ENCODE data around the gene ZBTB16.

Gene ZBTB16

DNA sequence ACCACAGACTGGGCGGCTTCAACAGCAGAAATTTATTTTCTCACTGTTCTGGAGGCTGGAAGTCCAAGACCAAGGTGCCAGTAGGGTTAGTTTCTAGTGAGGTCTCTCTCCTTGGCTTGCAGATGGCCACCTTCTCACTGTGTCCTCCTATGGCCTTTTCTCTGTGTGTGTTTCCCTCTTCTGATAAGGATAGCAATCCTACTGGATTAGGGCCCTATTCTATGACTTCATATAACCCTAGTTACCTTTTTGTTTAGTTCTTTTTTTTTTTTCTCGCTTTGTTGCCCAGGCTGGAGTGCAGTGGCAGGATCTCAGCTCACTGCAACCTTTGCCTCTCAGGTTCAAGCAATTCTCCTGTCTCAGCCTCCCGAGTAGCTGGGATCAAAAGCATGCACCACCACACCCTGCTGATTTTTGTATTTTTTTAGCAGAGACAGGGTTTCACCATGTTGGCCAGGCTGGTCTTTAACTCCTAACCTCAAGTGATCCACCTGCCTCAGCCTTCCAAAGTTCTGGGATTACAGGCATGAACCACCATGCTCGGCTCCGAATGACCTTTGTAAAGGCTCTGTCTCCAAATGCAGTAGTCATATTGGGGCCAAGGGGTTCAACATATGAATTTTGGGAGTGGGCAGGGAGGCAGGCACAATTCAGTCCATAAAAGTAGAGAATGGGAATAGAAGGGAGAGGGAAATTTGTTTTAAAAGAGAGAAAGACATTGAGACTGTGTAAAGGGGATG, 211.2 kb downstream of the ZBTB16 start:
- no peak for DNase-seq

DNA sequence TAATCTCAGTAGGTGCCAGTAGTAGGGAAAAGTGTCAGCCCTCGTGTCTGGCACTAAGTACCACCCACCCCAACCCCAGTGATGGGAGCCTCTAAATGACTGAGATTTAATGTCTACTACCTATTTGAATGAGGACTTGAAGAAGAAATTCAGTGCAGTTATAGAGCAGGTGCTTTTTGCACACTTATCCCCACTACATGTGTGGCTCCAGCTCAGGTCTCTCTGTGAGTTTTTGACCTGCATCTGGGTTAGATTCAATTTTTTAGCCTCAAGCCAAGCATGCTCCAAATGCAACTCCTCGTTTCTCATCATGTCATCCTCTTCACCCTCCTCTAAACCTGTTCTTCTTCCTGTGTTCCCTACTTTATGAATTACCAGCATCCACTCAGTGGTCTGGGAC, 211.8 kb downstream of the ZBTB16 start:
- no peak for DNase-seq

DNA sequence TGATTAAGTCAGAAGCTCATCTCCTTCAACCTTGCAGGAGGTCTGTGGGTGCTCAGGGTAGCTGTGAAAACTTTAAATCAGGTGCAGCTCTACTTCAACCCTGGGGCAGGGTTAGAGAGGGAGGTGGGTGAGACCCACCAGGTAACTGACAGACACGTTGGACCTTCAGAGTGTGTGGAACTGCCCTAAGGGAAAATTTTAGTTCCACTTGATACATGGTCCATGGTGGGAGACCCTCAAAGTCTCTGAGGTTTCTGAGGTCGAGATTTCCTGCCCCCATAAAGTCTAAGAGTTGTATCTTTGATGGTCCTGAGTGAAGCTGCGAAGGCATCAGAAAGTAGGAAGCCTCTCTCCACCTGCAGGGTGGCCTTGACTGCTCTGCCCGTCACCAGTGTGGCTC, 212.8 kb downstream of the ZBTB16 start:
- no peak for DNase-seq

DNA sequence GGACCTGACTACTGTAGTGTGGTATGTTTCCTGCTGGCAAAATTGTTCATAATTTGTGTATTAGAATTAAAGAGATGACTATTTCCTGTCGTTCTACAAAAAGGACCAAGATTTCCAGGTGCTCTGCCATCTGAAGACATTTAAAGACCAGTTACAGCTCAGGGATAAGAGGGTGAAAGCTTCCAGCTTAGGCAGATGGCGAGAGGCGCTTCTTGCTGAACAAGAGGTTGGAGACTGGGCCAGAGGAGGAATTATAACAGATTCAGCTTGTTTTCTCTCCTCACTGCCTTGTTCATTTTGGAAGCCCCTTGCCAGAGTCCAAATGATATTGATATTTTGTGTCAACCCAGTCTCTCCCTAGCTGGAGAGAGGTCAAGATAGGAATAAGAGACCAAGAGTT, 213.6 kb downstream of the ZBTB16 start:
- DNase-seq, result no peak

DNA sequence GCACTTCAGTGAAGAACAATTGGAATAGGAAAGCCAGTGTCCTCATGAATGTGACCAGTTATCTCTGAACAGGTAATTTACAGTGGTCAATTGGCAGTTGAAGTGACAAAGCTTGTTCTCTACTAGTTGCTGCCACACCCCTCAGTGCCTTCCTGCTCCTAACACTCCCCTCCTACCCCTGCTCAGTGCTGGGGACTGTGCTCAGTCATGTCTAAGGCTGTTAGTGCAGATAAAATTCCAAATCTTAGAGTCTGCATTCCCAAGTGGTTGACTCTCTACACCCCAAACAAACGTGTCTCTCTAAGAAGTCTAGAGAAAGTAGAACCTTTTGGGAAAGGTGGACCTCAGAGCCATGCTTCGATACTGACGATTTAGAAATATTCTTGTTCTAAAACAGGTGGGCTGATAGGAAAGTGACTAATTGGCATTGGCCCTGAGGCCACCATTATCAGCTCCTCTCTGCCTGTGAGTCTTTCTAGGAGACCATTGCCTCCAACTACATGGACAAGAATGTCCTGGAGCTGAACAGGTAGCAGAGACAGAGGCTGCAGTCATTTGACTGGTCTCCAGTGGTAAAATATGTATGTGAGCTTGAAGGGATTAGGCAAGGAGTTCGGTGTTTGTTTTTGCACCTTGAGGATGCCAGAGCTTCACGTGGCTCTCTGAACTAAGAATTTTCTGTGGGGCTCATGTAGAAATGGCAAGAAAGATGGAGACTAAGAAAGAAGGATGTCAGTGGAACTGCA, 214.6 kb downstream of the ZBTB16 start:
- DNase-seq, result no peak

DNA sequence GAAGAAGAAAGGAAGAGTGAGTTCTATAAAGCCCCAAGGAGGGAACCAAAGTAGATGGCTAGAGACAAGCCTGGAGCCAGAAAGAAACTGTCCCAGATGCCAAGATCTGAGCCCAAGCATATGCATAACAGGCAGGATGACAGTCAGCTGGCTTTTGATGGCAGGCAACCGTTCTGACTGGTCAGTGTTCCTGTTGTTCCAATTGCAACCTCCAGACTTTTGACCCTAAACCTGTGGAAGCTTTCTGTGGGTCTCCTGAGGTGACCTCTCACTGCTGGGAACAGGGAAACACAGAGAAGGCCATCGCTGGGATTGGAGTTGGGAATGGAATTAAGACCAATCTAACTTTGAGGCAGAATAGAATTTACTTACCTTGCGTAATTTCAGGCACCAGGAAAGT, 215.1 kb downstream of the ZBTB16 start:
- no peak for DNase-seq

DNA sequence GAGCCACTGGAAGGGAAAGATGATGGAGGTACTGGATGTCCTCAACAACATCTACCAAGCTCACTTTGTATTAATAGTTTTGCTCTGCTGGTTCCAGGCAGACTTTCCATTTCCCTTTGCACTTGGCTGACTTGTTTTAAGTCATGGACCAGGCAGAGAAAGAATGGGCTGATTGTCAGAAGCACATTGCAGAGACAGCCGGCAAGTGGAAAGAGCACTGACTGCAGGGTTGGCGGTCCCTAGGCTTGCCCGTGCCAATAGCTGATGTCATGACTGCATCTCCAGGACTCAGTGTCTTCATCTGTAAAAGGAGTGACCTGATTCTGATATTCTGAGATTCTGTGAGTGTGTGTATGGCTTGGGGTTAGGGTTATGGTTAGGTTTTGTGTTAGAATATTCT, 215.8 kb downstream of the ZBTB16 start:
- DNase-seq, result no peak

DNA sequence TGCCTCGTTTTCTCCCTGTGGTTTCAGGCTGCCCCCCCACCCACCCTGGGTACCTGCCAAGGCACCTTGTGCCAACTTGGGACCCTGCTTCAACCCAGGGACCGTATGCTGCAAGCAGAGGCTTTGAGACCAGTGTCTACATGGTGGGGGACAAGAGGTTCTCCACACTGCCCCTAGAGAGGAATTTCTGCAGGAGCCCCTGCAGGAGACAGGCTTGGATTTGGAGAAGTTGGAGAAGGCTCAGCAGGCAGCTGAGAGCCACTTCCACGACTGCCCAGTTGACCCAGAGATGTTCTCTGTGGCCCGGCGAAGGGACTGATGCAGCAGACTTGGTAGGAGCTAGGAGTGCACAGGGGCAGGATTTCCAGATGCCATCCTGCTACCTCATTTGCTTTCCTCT, 216.6 kb downstream of the ZBTB16 start:
- DNase-seq, result no peak

DNA sequence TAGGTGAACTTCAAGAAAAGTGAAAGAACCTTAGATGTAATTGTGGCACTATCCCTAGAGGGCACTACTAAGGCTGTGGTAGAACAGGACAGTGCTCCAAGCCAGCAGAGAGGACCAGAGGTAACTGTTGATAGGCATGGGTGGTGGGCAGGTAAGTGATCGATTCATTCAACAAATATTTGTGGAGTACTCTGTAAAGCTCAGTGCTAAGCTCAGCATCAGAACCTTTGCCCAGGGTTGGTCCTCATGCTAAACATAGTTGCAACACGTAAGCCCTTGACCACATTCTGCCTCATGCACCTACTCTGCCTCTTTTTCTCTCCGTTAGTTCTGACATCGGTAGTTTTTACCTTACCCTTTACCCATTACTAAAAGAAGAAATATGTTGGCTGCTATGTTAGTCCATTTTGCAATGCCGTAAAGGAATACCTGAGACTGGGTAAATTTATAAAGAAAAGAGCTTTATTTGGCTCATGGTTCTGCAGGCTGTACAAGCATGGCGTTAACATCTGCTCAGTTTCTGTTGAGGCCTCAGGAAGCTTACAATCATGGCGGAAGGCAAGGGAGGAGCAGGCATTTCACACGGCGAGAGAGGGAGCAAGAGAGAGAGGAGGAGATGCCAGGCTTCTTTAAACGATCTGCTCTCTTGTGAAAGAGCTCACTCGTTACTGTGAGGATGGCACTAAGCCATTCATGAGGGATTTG, 218.3 kb downstream of the ZBTB16 start:
- no peak for DNase-seq

DNA sequence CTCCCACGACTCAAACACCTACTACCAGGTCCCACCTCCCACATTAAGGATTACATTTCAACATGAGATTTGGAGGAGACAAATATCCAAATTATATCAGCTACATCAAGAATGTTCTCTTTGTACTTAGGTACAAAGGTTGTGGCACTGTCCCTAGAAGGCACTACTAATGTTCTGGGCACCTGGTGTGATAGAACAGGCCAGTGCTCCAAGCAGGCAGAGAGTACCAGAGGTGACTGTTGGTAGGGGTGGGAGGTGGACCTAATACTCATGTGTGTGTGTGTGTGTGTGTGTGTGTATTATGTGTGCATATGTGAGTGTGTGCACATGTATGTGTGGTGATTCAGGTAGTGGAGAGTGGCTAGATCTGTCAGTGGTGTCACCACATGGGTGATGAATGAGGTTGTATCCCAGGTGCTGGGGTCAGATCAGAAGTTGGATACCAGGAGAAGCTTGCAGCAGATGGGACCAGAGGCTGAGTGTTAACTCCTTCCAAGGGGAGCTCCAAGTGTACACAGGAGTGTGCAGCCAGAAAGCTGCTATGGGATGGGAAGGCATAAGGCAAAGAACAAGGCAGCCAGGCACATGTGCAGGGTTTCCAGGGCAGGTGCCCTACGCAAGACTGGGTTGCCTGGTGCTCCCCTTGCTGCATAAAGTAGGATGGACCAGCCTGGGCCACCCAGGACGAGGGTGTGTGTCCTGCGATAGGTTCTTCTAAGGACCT, 219.0 kb downstream of the ZBTB16 start:
- DNase-seq, result no peak

DNA sequence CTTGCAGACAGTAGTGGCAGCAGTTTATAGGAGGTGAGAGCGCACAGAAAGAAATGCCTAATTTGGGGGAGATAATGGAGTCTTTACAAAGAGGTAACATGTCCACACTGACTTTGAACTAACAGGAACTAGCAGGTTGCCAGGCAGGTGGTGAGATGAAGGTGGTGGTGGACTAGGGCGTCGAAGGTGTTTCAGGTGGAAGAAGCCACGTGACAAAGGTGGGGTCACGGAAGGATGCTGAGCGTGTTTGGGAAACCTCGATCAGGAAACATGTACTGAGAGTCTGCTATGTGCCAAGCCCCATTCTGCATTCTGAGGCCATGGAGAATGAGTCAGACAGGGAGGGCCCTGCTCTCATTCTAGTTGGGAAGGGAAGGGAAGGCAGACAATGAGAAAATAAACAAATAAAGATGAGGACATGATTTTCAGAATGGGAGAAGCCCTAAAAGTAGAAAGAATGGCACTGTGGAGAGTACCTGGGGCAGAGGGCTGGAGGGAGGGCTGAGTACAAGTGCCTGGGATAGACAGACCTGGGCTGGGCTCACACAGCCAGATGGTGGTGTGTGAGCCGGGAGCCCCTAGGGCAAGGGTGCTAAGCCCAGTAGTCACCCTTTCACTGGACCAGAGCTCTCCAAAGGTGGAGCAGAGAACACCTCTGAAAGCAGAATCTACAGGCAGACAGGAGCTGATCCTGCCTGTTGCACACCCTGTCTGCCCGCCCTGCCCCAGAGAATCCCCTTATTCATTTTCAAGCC, 220.5 kb downstream of the ZBTB16 start:
- no peak for DNase-seq

DNA sequence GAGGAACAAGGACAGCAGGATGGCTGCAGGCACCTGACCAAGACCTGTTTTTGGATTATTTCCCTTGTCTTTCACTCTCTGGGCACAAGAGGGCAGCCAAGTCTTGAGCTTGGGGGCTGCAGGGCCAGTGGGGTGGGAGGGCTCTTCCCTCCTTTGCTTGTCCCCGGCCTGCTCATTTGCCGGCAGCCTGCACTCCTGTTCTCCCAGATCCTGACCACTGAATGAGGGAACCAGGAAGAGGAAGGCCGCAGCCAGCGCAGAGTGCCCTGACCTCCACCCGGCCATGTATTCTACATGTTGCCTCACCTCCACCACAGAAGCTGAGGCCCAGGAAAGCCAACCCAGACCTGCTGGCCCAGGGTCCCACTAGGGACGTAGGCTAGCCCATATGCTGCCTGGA, 221.2 kb downstream of the ZBTB16 start:
- DNase-seq, result peak; percentile 28 to 37 (median 29)

DNA sequence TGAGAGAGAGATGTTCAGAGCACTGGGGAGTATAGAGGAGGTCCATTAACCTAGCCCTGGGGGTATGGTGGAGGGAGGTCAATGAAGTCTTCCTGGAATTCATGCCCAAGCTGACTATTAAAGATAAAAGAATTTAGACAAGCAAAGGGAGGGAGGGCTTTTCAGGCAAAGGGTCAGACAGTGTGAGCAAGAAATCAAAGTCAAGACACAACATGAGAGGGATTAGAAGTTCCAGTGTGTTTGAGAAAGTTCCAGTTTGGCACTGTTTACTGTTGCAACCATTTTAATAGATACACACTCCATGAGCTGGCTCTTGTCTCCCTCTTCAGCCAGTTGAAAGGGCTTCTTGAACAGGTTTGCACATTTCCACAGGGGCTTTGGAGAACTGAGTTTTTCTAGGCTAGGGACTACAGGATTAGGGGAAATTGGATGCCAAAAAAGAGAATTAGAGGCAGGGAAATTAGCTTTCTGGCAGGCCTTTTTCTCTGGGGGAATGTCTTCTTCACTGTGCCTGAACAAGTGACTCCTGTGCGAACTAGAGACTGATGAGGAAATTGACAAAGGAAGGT, 222.0 kb downstream of the ZBTB16 start:
- no peak for DNase-seq

DNA sequence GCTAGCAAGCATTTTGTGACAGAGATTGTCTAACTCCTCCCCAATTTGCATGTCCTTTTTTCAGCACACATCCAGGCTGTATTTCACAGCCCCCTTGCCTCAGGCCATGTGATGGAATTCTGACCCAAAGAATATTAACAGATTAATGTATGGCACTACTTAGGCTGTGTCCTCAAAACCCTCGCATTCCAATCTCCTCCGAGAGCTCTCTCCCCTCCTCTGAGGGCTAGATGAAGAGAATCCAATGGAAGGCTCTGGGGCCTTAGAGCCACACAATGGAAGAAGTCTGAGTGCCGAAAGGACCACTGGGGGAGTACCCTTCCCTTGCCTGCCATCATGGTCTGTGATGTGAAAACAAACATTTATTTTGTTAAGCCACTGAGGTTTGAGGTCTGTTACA, 223.0 kb downstream of the ZBTB16 start:
- DNase-seq, result no peak

DNA sequence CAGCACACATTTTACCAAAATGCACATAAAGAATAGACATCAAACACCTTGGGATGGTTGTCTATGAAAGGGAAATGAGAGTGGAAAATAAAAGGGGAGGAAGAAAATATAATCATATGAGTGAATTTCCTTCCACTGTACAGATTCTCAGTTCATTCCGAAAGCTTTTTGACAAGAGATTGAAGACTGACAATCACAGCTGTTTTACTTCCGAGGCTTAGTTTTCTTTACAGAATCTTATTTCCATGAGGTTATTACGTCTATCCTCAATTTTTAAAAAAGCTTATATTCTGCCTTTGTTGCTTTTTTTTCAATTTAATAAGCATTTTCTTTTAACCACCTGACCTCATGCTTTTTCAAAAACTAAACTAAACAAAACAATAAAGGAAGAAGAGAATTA, 223.9 kb downstream of the ZBTB16 start:
- no peak for DNase-seq

DNA sequence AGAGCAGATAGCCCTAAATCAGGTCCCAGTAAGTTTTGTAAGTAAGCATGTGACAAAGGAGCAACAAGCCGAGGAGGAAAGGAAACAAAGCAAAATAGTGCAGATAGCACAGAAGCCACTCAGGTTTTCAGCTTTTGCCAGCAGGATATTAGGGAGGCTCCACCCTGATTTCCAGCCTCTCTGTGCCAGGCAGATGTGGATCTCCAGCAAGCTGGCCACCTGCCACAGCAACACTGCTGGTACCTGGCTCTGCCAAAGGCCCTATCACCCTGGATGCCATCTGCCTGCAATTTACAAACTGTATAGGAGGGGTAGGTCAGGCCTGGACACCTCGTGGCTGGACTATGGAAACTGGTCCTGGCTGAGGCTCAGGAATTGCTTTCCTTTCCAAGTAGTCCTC, 224.5 kb downstream of the ZBTB16 start:
- no peak for DNase-seq

DNA sequence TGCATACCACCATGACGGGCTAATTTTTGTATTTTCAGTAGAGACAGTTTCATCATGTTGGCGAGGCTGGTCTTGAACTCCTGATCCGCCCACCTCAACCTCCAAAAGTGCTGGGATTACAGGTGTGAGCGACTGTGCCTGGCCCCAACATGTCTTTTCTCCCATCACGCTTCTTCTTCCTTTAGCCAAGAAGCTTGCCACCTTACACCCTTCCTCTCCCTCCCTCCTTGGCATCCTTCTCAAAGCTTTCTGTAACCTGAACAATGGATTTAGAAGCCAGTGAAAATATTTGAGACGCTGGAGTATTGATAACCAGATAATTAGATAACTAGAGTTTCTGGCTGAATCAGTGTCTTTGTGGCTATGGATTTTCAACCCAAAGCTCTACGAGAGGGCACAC, 225.4 kb downstream of the ZBTB16 start:
- DNase-seq, result no peak

DNA sequence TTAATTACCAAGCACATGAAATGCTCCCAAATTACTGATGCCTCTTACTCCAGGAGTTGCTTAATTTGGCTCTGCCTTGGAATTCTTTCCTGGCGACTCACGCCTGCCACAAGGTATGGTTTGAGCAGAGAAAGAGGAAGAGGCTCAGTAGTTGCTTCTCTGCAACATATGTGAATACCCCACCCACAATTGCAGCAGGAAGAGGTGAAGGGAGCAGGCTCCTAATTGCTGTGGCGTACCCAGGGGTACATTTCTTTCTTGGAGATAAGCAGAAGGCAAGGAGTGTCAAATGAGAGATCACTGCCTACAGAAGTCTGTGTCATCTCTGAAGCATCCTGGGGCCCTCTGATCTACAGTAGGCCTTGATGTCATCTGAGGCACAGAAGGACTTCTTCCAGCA, 226.1 kb downstream of the ZBTB16 start:
- no peak for DNase-seq

DNA sequence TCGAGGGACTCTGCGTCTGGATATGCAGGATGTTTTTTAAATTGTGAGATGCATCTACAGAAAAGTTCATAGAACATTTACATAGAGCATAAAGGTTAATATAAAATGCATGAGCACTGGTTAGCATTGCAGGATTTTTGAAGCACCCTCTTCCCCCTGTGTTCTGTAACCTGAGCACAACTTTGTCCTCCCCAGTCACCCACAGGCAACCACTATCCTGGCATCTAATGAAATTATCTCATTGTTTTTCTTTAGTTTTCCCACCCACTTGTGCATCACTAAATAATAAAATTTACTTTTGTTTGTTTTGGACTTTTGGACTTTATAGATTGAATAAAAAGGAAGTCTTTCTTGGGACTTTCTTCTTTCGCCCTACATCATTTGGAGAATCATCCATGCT, 226.7 kb downstream of the ZBTB16 start:
- no peak for DNase-seq

DNA sequence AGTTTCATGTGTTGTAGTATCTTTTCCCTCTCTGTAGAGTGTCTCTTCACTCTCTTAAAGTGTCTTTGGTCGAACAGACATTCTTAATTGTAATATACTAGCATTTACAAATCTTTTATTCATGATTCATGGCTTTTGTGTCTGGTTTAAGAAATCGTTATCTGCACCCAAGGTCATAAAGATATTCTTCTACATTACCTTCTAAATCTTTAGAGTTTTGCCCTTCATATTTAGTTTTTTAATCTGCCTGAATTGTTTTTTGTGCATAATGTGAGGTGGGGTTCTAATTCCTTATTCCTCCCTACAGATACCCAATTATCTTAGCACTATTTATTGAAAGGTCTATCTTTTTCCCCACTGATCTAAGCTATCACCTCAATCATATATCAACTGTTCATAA, 227.6 kb downstream of the ZBTB16 start:
- DNase-seq, result no peak

DNA sequence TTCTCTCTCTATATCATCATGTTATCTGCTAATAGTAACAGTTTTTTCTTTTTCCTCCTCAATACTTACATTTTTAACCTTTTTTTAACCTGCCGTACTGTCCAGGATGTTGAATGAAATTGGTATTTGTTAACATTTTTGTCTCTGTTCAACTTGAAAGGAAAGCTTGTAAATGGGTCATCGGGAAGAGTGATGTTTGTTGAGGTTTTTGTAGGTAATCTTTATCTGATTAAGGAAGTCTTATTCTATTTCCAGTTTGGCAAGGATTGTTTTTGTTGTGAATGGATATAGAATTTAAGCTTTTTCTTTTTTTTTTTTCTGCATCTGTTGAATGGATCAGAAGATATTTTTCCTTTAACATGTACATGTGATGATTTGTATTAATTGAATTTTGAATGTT, 228.6 kb downstream of the ZBTB16 start:
- no peak for DNase-seq

DNA sequence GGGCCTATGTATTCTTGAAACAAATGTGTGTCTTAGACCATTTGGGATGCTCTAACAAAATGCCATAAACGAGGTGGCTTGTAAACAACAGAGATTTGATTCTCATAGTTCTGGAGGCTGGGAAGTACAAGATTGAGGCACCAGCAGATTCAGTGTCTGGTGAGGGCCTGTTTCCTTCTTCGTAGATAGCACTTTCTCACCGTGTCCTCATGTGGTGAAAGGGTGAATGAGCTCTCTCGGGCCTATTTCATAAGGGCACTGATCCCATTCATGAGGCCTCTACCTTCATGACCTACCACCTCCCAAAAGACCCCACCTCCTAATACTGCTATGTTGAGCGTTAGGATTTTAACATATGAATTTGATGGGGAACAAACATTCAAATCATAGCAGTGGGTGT, 230.3 kb downstream of the ZBTB16 start:
- no peak for DNase-seq
